Liver (tissue), 9 donors: ENCODE results near the gene SSBP2. TPM values are rescaled to one million over a fixed set of nuclear protein-coding genes. Genes with fewer than 3 reads are reported as not detected.

Source experiments
- DNase-seq: peaks from one replicate; pipeline ENCODE4 v3.0.0-alpha.2; 2017; ENCODE audit warnings: low spot score
- H3K27ac ChIP-seq, 2 donors: one replicate each; pipeline ENCODE4 v1.7.0; 2013; ENCODE audit warnings: inconsistent platforms in 2 of 2, low read length in 2 of 2, control low read depth in 1 of 2, low read depth in 1 of 2, mild to moderate bottlenecking in 1 of 2
- H3K27me3 ChIP-seq, 4 donors: one replicate each; pipeline versions ENCODE4 v1.6.1 to v1.7.0; 2013; ENCODE audit warnings: low read length in 3 of 4, inconsistent platforms in 1 of 4, mild to moderate bottlenecking in 1 of 4, moderate library complexity in 1 of 4; ENCODE audit not compliant: control insufficient read depth in 4 of 4, insufficient read depth in 4 of 4
- H3K36me3 ChIP-seq, 4 donors: one replicate each; pipeline versions ENCODE4 v1.6.1 to v1.7.0; 2013; ENCODE audit warnings: low read length in 3 of 4, mild to moderate bottlenecking in 3 of 4, low read depth in 1 of 4, moderate library complexity in 1 of 4; ENCODE audit not compliant: control insufficient read depth in 4 of 4, insufficient read depth in 3 of 4
- H3K4me1 ChIP-seq, 4 donors: one replicate each; pipeline versions ENCODE4 v1.6.1 to v1.7.0; 2013; ENCODE audit warnings: low read length in 3 of 4, mild to moderate bottlenecking in 3 of 4, moderate library complexity in 1 of 4; ENCODE audit not compliant: control insufficient read depth in 4 of 4, insufficient read depth in 4 of 4
- H3K4me3 ChIP-seq, 3 donors: one replicate each; pipeline versions ENCODE4 v1.6.1 to v1.7.0; 2013; ENCODE audit warnings: low read length in 3 of 3, control low read depth in 1 of 3, low read depth in 1 of 3, mild to moderate bottlenecking in 1 of 3
- H3K9ac ChIP-seq, 2 donors: one replicate each; pipeline ENCODE4 v1.7.0; 2013; ENCODE audit warnings: low read length in 2 of 2, mild to moderate bottlenecking in 2 of 2, moderate library complexity in 2 of 2, control low read depth in 1 of 2, low read depth in 1 of 2
- H3K9me3 ChIP-seq, 4 donors: one replicate each; pipeline versions ENCODE4 v1.6.1 to v1.7.0; 2013; ENCODE audit warnings: low read length in 3 of 4; ENCODE audit not compliant: control insufficient read depth in 4 of 4
- EGR1 ChIP-seq, 2 donors: IDR thresholded peaks; 2 replicates each; pipeline ENCODE4 v1.6.1; 2016 to 2018; ENCODE audit warnings: antibody characterized with exemption in 2 of 2, low read depth in 2 of 2
- FOXA1 ChIP-seq: IDR thresholded peaks from 2 replicates; pipeline ENCODE4 v1.6.1; 2016; ENCODE audit warnings: antibody characterized with exemption
- FOXA2 ChIP-seq: IDR thresholded peaks from 2 replicates; pipeline ENCODE4 v1.6.1; 2016; ENCODE audit warnings: antibody characterized with exemption
- GABPA ChIP-seq, 2 donors: IDR thresholded peaks in 1 of 2; conservative IDR thresholded peaks in 1 of 2; 2 replicates each; pipeline ENCODE4 v1.6.1; 2016; ENCODE audit warnings: antibody characterized with exemption in 2 of 2, mild to moderate bottlenecking in 1 of 2, moderate library complexity in 1 of 2
- HNF4A ChIP-seq, 2 donors: conservative IDR thresholded peaks; 2 replicates each; pipeline ENCODE4 v1.6.1; 2016; ENCODE audit warnings: antibody characterized with exemption in 2 of 2, mild to moderate bottlenecking in 2 of 2
- JUND ChIP-seq, 2 donors: IDR thresholded peaks; 2 replicates each; pipeline ENCODE4 v1.6.1; 2016; ENCODE audit warnings: antibody characterized with exemption in 2 of 2
- NR2F2 ChIP-seq: IDR thresholded peaks from 2 replicates; pipeline ENCODE4 v1.6.1; 2016; ENCODE audit warnings: antibody characterized with exemption
- RAD21 ChIP-seq, 2 donors: IDR thresholded peaks; 2 replicates each; pipeline ENCODE4 v1.6.1; 2016; ENCODE audit warnings: antibody characterized with exemption in 2 of 2, mild to moderate bottlenecking in 2 of 2
- REST ChIP-seq: IDR thresholded peaks from 2 replicates; pipeline ENCODE4 v1.6.1; 2016; ENCODE audit warnings: antibody characterized with exemption, mild to moderate bottlenecking
- RXRA ChIP-seq, 2 donors: IDR thresholded peaks; 2 replicates each; pipeline ENCODE4 v1.6.1; 2017 to 2018; ENCODE audit warnings: antibody characterized with exemption in 2 of 2, mild to moderate bottlenecking in 1 of 2
- SP1 ChIP-seq: IDR thresholded peaks from 2 replicates; pipeline ENCODE4 v1.6.1; 2018; ENCODE audit warnings: antibody characterized with exemption, mild to moderate bottlenecking
- TAF1 ChIP-seq: conservative IDR thresholded peaks from 2 replicates; pipeline ENCODE4 v1.6.1; 2016; ENCODE audit warnings: antibody characterized with exemption, mild to moderate bottlenecking
- YY1 ChIP-seq: IDR thresholded peaks from 2 replicates; pipeline ENCODE4 v1.6.1; 2016; ENCODE audit warnings: antibody characterized with exemption, mild to moderate bottlenecking
- WGBS: extraction: QIAGEN DNeasy Blood & Tissue Kit; methylation state at CpG from one replicate; pipeline ENCODE4 v1.1.7; 2013; 5-methylcytosine and 5-hydroxymethylcytosine counted together
- polyA plus RNA-seq, 2 donors: library from polyadenylated mRNA; stranded (reverse) in 1 of 2; unstranded in 1 of 2; fragments of 200-250 nt in 1 of 2; fragments of >200 nt in 1 of 2; fragmentation: Nextera tagmentation in 1 of 2; extraction: Ambion mirVana in 1 of 2; gene quantifications; one replicate each; pipeline versions ENCODE4 v1.2.1 to v1.2.3, GENCODE V29; 2013 to 2015
- total RNA-seq, 2 donors: library from RNA; depleted of rRNA; stranded (reverse); fragments of >200 nt; gene quantifications; one replicate each; pipeline ENCODE4 v1.2.3, GENCODE V29; 2014
- TF ChIP-seq, protein P1 (sequence below): IDR thresholded peaks from 2 replicates; pipeline ENCODE4 v1.6.1; 2016; ENCODE audit warnings: antibody characterized with exemption
- TF ChIP-seq, protein P2 (sequence below): IDR thresholded peaks from 2 replicates; pipeline ENCODE4 v1.6.1; 2016; ENCODE audit warnings: antibody characterized with exemption
- TF ChIP-seq, protein P3 (sequence below): IDR thresholded peaks from 2 replicates; pipeline ENCODE4 v1.6.1; 2016; ENCODE audit warnings: antibody characterized with exemption
- TF ChIP-seq, protein P4 (sequence below): fragments of 150-350 bp; IDR thresholded peaks from 2 replicates; pipeline ENCODE4 v1.5.1; 2017; ENCODE audit warnings: improper control_type of control experiment, low read depth, low read length; ENCODE audit not compliant: missing input control
- donor health status: healthy.
- donor health status: healthy.
- donor health status: healthy.
- donor health status: healthy.
- donor health status: healthy.

Gene SSBP2
- total and polyA plus RNA-seq, 4 donors: 2.2 to 10.1 (median 4.1) TPM

DNA sequence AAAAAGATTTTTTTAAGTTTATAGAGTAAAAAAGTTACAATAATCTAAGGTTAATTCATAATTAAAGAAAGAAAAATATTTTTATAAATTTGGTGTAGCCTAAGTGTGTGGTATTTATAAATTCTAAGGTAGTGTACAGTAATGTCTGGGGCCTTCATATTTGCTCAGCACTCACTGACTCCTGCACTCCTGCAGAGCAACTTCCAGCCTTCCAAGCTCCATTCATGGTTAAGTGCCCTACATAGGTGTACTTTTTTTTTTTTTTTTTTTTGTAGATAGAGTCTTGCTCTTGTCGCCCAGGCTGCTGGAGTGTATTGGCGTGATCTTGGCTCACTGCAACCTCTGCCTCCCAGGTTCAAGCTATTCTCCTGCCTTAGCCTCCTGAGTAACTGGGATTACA, 367.0 kb downstream of the SSBP2 start:
- Histone ChIP-seq H3K36me3 (peaks cover 0 to 12% (median 4%) of the 10 kb centered on the region in 4 donors), H3K9ac (no peak overlapping the region), H3K4me1 (peaks cover 0 to 10% (median under 1%) of the 10 kb centered on the region in 4 donors), H3K27me3 (no peaks in the 10 kb centered on the region), H3K4me3 (no peak overlapping the region), H3K9me3 (no peaks in the 10 kb centered on the region), H3K27ac (no peak overlapping the region)
- 96% methylated on average over 2 of the region's 2 CpGs for WGBS
- no peak for DNase-seq
- TF ChIP-seq FOXA1: no peak
- no peak for TF ChIP-seq EGR1 (IDR thresholded peaks at IDR 0.05; ENCODE audit: low read depth in 2 of 2)
- no peak for TF ChIP-seq JUND (IDR thresholded peaks at IDR 0.05)
- TF ChIP-seq SP1: no peak
- TF ChIP-seq RXRA (IDR thresholded peaks at IDR 0.05): no peak
- TF ChIP-seq, protein P1, sequence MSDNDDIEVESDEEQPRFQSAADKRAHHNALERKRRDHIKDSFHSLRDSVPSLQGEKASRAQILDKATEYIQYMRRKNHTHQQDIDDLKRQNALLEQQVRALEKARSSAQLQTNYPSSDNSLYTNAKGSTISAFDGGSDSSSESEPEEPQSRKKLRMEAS: no peak
- TF ChIP-seq TAF1: no peak
- no peak for TF ChIP-seq GABPA (IDR thresholded peaks at IDR 0.05 in 1 of 2, conservative IDR thresholded peaks at IDR 0.05 in 1 of 2)
- no peak for TF ChIP-seq REST
- TF ChIP-seq NR2F2: no peak
- TF ChIP-seq, protein P2, sequence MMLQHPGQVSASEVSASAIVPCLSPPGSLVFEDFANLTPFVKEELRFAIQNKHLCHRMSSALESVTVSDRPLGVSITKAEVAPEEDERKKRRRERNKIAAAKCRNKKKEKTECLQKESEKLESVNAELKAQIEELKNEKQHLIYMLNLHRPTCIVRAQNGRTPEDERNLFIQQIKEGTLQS: no peak
- no peak for TF ChIP-seq FOXA2

GRCh38 chr5:81371354-81371876, 379.5 kb downstream of the SSBP2 start:
- 98% methylated on average over 2 of the region's 2 CpGs for WGBS
- H3K36me3 ChIP-seq: peaks cover 0 to 5% (median 1%) of the 10 kb centered on the region in 4 donors
- peak overlapping the region in 1 of 2 donors; percentile 28 for H3K27ac ChIP-seq
- H3K9me3 ChIP-seq: no peaks in the 10 kb centered on the region
- no peak overlapping the region for H3K9ac ChIP-seq
- no peaks in the 10 kb centered on the region for H3K27me3 ChIP-seq
- TF ChIP-seq FOXA2: peak; percentile 67
- no peak for TF ChIP-seq TAF1
- TF ChIP-seq, protein P1: peak; percentile 41
- peak in 1 of 2 donors; percentile 5 for TF ChIP-seq HNF4A (conservative IDR thresholded peaks at IDR 0.05)
- TF ChIP-seq RAD21 (IDR thresholded peaks at IDR 0.05): no peak
- TF ChIP-seq FOXA1: no peak
- TF ChIP-seq, protein P2: no peak
- TF ChIP-seq RXRA (IDR thresholded peaks at IDR 0.05): no peak
- no peak for TF ChIP-seq GABPA (IDR thresholded peaks at IDR 0.05 in 1 of 2, conservative IDR thresholded peaks at IDR 0.05 in 1 of 2)
- no peak for TF ChIP-seq REST
- peak; percentile 65 for TF ChIP-seq YY1
- TF ChIP-seq, protein P3, sequence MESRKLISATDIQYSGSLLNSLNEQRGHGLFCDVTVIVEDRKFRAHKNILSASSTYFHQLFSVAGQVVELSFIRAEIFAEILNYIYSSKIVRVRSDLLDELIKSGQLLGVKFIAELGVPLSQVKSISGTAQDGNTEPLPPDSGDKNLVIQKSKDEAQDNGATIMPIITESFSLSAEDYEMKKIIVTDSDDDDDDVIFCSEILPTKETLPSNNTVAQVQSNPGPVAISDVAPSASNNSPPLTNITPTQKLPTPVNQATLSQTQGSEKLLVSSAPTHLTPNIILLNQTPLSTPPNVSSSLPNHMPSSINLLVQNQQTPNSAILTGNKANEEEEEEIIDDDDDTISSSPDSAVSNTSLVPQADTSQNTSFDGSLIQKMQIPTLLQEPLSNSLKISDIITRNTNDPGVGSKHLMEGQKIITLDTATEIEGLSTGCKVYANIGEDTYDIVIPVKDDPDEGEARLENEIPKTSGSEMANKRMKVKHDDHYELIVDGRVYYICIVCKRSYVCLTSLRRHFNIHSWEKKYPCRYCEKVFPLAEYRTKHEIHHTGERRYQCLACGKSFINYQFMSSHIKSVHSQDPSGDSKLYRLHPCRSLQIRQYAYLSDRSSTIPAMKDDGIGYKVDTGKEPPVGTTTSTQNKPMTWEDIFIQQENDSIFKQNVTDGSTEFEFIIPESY: no peak
- TF ChIP-seq, protein P4, sequence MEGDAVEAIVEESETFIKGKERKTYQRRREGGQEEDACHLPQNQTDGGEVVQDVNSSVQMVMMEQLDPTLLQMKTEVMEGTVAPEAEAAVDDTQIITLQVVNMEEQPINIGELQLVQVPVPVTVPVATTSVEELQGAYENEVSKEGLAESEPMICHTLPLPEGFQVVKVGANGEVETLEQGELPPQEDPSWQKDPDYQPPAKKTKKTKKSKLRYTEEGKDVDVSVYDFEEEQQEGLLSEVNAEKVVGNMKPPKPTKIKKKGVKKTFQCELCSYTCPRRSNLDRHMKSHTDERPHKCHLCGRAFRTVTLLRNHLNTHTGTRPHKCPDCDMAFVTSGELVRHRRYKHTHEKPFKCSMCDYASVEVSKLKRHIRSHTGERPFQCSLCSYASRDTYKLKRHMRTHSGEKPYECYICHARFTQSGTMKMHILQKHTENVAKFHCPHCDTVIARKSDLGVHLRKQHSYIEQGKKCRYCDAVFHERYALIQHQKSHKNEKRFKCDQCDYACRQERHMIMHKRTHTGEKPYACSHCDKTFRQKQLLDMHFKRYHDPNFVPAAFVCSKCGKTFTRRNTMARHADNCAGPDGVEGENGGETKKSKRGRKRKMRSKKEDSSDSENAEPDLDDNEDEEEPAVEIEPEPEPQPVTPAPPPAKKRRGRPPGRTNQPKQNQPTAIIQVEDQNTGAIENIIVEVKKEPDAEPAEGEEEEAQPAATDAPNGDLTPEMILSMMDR: no peak
- no peak for TF ChIP-seq EGR1 (IDR thresholded peaks at IDR 0.05; ENCODE audit: low read depth in 2 of 2)
- TF ChIP-seq SP1: peak; percentile 10
- H3K4me1 ChIP-seq: peaks cover 0 to 15% (median 3%) of the 10 kb centered on the region in 4 donors
- DNase-seq: no peak
- no peak overlapping the region for H3K4me3 ChIP-seq
